KMS-11 (cell line): Measurements from ENCODE around the gene VCL.
"Not testable (repeated sequence)": the region's sequence is repeated elsewhere in the genome, so short reads cannot be mapped to it uniquely, and the experiment has no call there.

Experiments used
- H2AFZ ChIP-seq: fragments of 200-600 bp; sonication (generic); 2 replicates; pipeline ENCODE4 v1.6.1; 2016; ENCODE audit warnings: antibody characterized with exemption, mixed run types, low read depth
- H3K27ac ChIP-seq: fragments of 200-600 bp; sonication (generic); 2 replicates; pipeline ENCODE4 v1.6.1; 2016; ENCODE audit warnings: mild to moderate bottlenecking, mixed run types
- H3K27me3 ChIP-seq: fragments of 200-600 bp; sonication (generic); 2 replicates; pipeline ENCODE4 v1.6.1; 2017; ENCODE audit warnings: mild to moderate bottlenecking, low read depth, mixed run types, moderate library complexity; ENCODE audit not compliant: insufficient read depth
- H3K36me3 ChIP-seq: fragments of 200-600 bp; sonication (generic); 2 replicates; pipeline ENCODE4 v1.6.1; 2017; ENCODE audit warnings: mild to moderate bottlenecking, mixed run types; ENCODE audit not compliant: insufficient read depth
- H3K4me1 ChIP-seq: fragments of 200-600 bp; sonication (generic); 2 replicates; pipeline ENCODE4 v1.6.1; 2016; ENCODE audit warnings: mild to moderate bottlenecking, low read depth, mixed run types; ENCODE audit not compliant: poor library complexity, severe bottlenecking
- H3K4me2 ChIP-seq: fragments of 200-600 bp; sonication (generic); 2 replicates; pipeline ENCODE4 v1.7.0; 2016; ENCODE audit warnings: mild to moderate bottlenecking, mixed run types
- H3K4me3 ChIP-seq: fragments of 200-600 bp; sonication (generic); IDR thresholded peaks from 2 replicates; pipeline ENCODE4 v1.6.1; 2017; ENCODE audit warnings: low read depth, low read length, mixed read lengths; ENCODE audit not compliant: insufficient read depth
- H3K79me2 ChIP-seq: fragments of 200-600 bp; sonication (generic); 2 replicates; pipeline ENCODE4 v1.6.1; 2016; ENCODE audit warnings: low read depth, mixed run types; ENCODE audit not compliant: insufficient read depth
- H3K9ac ChIP-seq: fragments of 200-600 bp; sonication (generic); 2 replicates; pipeline ENCODE4 v1.6.1; 2016; ENCODE audit warnings: mild to moderate bottlenecking, mixed run types
- H4K20me1 ChIP-seq: fragments of 200-600 bp; sonication (generic); 2 replicates; pipeline ENCODE4 v1.6.1; 2016; ENCODE audit warnings: mild to moderate bottlenecking, mixed run types; ENCODE audit not compliant: insufficient read depth
- CTCF ChIP-seq: fragments of 200-600 bp; sonication (generic); conservative IDR thresholded peaks from 2 replicates; pipeline ENCODE4 v1.6.1; 2017; ENCODE audit warnings: low read depth, mild to moderate bottlenecking, antibody characterized with exemption, low read length, moderate library complexity, mixed read lengths

Gene VCL

GRCh38 chr10:73962386-73962785, 35.5 kb upstream of the VCL start:
- no peaks in the 10 kb centered on the region for H3K79me2 ChIP-seq
- no peak overlapping the region for H3K27ac ChIP-seq
- H3K4me3 ChIP-seq = no peak overlapping the region
- no peaks in the 10 kb centered on the region for H4K20me1 ChIP-seq
- peaks cover 38% of the 10 kb centered on the region for H3K4me1 ChIP-seq
- no peak overlapping the region for H3K9ac ChIP-seq
- no peak overlapping the region for H3K4me2 ChIP-seq
- H2AFZ ChIP-seq = no peak overlapping the region
- no peak for TF ChIP-seq CTCF
- H3K27me3 ChIP-seq = no peaks in the 10 kb centered on the region
- H3K36me3 ChIP-seq = no peaks in the 10 kb centered on the region

- H3K79me2 ChIP-seq, H3K27me3 ChIP-seq, H3K4me2 ChIP-seq, H3K4me3 ChIP-seq, H3K9ac ChIP-seq, H4K20me1 ChIP-seq, H3K27ac ChIP-seq, H2AFZ ChIP-seq, H3K36me3 ChIP-seq: not testable (repeated sequence)
- H3K4me1 ChIP-seq = peaks cover 30% of the 10 kb centered on the region
Observed at GRCh38 chr10:73963533-73963932, 34.4 kb upstream of the VCL start.

- H3K79me2 ChIP-seq = no peaks in the 10 kb centered on the region
- H3K36me3 ChIP-seq = no peaks in the 10 kb centered on the region
- no peak overlapping the region for H2AFZ ChIP-seq
- H3K27me3 ChIP-seq = no peaks in the 10 kb centered on the region
- no peaks in the 10 kb centered on the region for H4K20me1 ChIP-seq
- H3K27ac ChIP-seq = no peak overlapping the region
- TF ChIP-seq CTCF = no peak
- no peak overlapping the region for H3K4me2 ChIP-seq
- no peak overlapping the region for H3K4me3 ChIP-seq
- H3K9ac ChIP-seq = no peak overlapping the region
- H3K4me1 ChIP-seq = peaks cover 18% of the 10 kb centered on the region
Observed at GRCh38 chr10:73964743-73965142, 33.2 kb upstream of the VCL start.

- not testable (repeated sequence) for H3K4me3 ChIP-seq, H3K9ac ChIP-seq, H3K36me3 ChIP-seq, H3K27ac ChIP-seq, H4K20me1 ChIP-seq, H3K4me2 ChIP-seq, H3K79me2 ChIP-seq, H2AFZ ChIP-seq, H3K27me3 ChIP-seq
- peaks cover 11% of the 10 kb centered on the region for H3K4me1 ChIP-seq
Observed at GRCh38 chr10:73965267-73965889, 32.5 kb upstream of the VCL start.

- Histone ChIP-seq H2AFZ (no peak overlapping the region), H3K4me1 (peaks cover 4% of the 10 kb centered on the region), H3K4me2 (no peak overlapping the region), H4K20me1 (no peaks in the 10 kb centered on the region), H3K79me2 (no peaks in the 10 kb centered on the region), H3K4me3 (no peak overlapping the region), H3K9ac (no peak overlapping the region), H3K27me3 (no peaks in the 10 kb centered on the region), H3K36me3 (no peaks in the 10 kb centered on the region), H3K27ac (no peak overlapping the region)
- no peak for TF ChIP-seq CTCF
Observed at GRCh38 chr10:73965890-73966768, 31.8 kb upstream of the VCL start.
